ENCODE results near the gene KCNMB2.

KCNMB2 gene

DNA sequence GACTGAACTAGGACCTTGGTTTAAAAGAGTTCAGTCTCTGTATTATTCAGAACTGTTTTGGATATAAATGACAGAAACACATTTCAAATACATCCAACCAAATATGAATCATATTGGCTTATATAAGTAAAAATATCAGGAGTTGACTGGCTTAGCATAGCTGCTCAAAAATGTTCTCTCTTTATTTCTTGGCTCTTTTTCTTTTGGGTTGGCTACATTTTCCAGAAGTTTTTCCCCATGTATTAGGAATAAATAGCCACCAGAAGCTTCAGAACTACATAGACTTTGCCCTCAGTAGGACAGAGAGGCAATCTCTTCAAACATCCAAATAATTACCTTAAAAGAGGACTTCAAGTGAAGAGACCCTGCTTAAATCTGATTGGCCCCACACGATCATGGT lies 32.7 kb downstream of the KCNMB2 start:
- no peak for DNase-seq (ENCODE audit: low read depth)

- DNase-seq (ENCODE audit: low read depth) = no peak
These were observed 33.6 kb downstream of the KCNMB2 start for GRCh38 chr3:178569826-178570225.

- DNase-seq (ENCODE audit: low read depth) = no peak
These were observed 47.8 kb downstream of the KCNMB2 start for GRCh38 chr3:178583963-178584575.

DNA sequence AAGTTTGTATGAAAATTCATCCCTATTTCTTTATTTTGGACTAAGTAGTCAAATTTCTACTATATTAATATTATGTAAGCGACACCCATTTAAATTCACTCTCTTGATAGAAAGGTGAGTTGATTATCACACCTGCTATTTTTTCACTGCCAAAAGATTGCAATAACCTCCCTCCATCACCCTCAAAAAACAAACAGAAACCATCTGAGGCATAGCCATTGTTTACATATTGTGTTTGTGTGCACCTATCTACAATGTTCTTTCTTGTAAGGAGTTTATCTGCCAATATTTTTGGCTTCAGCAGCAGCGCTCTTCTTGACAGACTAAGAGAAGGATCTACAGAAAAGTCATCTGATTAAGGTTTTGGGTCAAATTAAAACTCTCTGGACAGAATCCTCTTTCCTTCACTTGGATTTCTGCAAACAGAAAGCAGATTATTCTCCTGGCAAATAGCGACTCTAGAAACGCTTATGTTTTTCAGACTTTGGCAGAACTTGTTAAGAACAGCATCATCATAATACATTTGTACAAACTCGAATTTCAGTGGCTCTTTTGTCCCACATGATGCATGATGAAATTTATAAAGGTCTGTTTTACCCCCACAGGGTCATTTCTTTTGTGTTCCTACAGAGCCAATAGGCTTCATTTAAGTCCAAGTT lies 48.6 kb downstream of the KCNMB2 start:
- DNase-seq (ENCODE audit: low read depth) = no peak

DNA sequence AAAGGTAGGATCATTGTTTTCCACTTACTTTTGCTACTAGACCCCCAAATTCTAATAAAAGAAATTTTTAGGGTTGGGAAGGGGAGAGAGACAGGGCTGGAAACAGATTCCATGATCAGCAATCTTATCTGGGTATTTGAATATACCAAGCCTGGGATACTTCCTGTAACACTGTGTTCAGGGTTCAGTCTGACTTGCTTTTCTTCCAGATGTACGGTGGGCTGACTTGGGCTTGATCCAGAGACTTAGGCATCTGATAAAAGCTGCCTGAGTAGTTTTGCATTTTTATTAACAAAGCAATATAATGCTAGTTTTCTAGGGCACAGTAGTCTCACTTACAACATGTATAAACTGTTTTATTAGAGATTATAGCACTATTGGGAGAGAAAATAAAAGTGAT lies 49.2 kb downstream of the KCNMB2 start:
- no peak for DNase-seq (ENCODE audit: low read depth)

GRCh38 chr3:178586076-178586475 lies 49.8 kb downstream of the KCNMB2 start:
- DNase-seq (ENCODE audit: low read depth) = no peak

- no peak for DNase-seq (ENCODE audit: low read depth)
These were observed 52.4 kb downstream of the KCNMB2 start for GRCh38 chr3:178588628-178589027.

DNA sequence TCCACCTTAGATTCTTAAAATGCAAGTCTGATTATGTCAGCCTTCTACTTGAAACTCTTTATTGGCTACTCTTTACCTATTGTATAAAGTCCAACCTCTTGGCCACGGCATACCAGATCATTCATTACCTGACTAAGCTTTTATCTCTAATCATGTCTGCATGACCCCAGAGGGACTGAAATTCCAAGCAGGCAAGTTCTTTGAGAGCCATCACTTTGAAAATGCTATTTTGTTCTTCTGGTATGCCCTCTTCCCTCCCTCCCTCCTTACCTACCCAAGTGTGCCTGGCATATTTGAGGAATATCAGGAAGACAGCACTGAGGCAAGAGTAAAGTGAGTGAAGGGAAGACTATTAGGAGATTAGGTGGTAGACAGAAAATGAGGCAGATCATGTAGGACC lies 57.5 kb downstream of the KCNMB2 start:
- DNase-seq (ENCODE audit: low read depth) = no peak

DNA sequence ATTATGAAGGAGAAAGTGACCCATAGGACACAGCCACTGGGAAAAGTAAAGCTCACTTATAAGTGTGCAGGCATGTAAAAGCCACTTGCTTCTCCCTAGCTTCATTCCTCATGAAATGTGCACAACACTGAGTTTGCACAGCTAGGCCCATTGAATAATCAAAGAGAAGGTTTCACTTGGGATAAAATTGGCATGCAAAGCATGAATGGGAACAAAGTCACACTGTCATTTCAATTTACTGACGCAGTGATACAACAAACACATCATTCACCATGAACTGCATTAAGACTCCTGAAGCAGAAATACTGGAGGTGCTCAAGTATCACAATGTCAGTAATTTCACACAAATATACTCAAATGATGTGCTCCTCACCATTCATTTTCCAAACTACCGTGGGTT lies 61.1 kb downstream of the KCNMB2 start:
- no peak for DNase-seq (ENCODE audit: low read depth)

GRCh38 chr3:178602856-178603255 lies 66.6 kb downstream of the KCNMB2 start:
- DNase-seq (ENCODE audit: low read depth) = no peak

DNA sequence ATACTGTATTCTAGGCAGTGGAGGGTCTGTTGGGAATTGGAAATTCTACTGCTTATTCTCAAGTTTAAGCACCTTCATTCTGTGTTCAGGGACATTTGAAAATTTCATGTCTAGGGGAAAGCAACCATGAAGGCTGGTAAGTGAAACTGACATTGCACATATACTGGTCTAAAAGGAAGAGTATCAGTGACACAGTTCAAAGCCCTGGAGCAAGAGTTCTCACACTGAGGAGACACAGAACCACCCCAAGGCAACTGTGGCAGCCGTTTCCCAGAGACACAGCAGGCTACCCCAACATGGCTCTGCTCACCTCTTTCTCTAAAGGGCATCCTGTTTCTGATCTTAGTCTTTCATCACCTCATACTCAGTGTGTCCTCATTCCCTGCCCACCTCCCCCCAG lies 67.5 kb downstream of the KCNMB2 start:
- no peak for DNase-seq (ENCODE audit: low read depth)

DNA sequence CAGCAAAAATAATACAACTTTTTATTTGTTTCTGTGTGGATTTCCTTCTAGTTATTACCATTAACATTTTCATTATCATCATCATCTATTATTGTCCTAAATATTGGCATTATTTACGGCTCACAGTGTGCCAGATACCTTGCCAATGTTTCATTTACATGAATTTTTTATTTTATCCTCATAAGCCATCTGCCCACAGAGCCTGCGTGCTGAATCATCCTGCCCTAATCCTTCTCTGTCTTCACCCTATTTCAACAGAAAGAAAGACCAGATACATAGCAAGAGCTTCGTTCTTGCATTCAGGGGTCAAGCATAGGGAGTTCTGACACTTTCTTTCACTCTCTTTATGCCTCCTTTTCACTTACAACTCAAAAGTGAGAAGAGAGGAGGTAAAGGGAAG lies 82.0 kb downstream of the KCNMB2 start:
- peak; percentile 7 for DNase-seq (ENCODE audit: low read depth)

DNA sequence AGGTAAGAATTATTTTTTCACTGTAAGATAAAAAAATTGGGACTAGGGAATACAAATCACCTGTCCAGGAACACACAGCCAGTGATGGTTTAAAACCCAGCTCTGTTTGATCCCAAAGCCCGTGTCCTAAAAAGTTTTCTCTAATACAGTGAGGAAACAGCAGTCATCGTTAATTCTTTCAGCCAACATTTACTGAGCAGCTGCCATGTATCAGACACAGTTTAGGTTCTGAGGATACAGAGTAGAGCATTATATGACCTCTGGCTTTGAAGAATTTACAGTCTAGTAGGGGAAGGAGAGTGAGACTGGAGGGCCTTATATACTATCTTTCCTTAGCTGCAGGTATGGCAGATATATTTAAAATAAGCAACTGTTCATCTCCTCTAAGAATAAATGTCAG lies 82.7 kb downstream of the KCNMB2 start:
- DNase-seq (ENCODE audit: low read depth) = no peak

DNA sequence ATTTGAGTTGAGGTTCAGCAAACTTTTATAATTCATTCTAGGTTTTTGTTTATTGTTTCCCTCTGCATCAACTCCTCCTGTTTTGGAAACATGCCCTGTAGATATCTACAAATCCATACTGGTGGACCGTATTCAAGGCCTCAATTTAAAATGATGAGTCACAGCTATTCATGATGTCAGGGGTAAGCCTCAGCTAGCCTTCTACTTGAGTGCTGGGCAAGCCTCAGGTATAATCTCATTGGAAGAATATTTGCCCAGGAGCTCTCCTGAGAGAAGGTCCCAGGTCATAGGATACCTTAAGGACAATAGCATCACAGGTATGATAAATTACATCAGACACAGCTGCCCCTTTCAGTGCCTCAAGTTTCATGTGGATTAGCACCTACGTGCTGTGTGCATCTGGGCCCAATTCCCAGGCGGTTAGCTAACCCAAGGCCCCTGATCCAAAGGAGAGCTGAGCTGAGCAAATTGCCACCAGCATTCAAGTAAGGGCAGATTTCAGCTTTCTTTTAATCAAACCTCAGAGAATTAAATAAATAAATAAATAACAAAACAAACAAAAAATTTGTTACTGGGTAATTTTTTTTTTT lies 87.5 kb downstream of the KCNMB2 start:
- DNase-seq (ENCODE audit: low read depth) = no peak

DNA sequence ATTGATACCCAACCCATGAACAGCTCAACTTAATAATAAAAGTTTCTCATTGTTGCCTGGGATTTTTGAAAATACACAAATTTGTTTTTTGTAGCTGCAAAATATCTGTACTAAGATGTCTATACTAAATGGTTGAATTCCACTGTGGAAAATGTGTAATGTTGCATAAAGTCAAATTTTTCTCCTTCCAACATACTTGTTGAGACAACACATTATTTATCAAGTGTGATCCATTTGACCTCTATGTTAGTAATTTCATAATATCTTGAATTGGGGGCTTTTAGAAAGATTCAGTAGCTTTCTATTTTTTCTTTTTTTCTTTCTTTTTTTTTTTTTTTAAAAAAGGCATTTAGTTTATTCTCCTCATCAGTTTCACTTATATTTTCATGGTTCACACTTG lies 88.0 kb downstream of the KCNMB2 start:
- no peak for DNase-seq (ENCODE audit: low read depth)

GRCh38 chr3:178625053-178625600 lies 88.9 kb downstream of the KCNMB2 start:
- no peak for DNase-seq (ENCODE audit: low read depth)

GRCh38 chr3:178628037-178628436 lies 91.8 kb downstream of the KCNMB2 start:
- DNase-seq (ENCODE audit: low read depth) = no peak

DNA sequence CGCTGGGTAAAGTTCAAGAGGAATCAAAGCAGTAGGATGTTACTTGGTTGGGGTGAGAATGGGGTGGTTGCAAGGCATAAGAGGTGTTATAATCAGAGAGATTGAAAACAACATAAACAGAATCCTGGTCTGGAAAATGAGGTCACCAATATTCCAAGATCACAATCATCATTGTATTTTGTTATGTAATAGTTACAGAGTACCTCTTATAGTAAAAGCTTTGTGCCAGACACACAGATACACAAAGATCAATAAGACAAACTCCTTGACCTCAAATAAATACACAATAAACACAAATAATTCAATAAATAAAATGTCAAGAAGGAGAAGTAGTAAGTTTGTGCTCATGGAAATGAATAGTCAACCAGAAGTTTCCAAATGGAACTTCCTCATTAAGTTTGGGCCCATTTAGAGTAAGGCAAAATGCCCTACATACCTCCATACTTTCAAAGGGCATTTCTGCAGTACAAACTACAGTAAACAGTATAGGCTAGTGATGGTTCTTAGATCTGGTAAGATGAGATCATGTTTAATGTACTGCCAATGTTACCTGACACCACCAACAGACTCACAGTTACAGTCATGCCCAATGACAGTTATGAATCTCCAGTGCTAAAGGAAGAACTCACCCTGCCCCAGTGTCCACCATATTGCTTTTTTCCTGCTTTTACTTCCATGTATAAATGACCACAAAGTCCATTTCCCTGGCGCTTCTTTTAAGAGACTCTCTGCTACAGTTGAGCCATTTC lies 93.4 kb downstream of the KCNMB2 start:
- no peak for DNase-seq (ENCODE audit: low read depth)

- DNase-seq (ENCODE audit: low read depth) = no peak
These were observed 95.7 kb downstream of the KCNMB2 start for GRCh38 chr3:178631950-178632349.

DNA sequence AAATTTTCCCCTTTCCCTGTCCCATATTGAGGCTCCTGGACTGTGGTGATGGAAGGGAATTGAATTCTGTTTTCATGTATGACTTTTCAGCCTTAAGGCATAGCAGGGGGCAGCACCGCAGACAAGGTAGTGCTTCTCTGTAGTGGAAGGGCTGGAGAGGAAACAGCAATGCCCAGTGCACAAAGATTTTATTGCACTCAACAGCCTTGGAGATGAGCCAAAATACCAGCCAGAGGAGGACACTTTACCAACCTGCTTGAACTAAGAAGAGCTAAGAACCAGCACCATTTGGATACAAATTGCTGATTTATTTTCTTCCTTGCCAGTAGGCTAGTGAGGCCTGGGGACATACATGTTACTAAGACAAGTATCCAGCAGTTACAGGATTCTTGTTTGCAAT lies 98.7 kb downstream of the KCNMB2 start:
- no peak for DNase-seq (ENCODE audit: low read depth)

DNA sequence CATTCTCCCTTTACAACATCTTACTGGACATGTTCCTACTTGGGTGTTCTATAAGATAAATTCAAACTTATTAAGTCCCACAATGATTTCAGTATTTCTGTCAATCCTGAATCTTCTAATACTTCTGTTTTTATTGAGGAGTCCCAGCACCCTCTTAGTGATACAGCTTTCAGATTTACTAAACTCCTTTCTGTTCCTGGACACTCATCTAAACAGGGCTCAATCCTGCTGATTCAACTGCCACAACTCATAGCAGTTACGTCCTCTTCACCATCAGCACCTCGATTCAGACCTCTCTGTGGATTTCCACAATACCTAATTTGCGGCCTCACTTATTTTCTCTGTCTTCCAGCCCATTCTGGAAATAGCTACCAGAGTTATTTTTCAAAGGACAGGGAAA lies 101.6 kb downstream of the KCNMB2 start:
- DNase-seq (ENCODE audit: low read depth) = no peak

DNA sequence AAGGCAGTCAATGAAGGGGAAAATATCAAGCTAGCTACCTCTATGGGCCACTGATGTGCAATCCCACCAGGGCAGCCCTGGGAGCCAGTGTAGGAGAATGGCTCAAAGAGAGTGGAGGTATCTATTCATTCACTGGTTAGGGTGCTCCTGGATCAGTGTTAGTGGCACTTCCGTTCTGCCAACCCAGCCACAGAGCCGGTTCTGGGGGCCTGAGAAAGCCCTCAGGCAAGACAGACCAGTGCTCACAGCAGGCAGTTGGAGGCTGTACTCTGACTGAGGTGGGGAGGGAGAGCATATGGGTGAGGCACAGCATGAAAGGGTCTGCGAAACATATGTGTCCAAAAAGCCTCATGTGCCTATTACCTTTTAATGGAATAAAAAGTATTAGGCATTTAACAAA lies 109.3 kb downstream of the KCNMB2 start:
- no peak for DNase-seq (ENCODE audit: low read depth)

Data from fibroblast of gingiva (primary cell).